ENCODE measurements around the gene ZNF133.
A peak's percentile ranks its signal among the peaks of the same experiment; 100 is the strongest.

Gene ZNF133

GRCh38 chr20:18299364-18299763 lies 11.0 kb downstream of the ZNF133 start:
- Mint-ChIP-seq H3K27me3 (ENCODE audit: low read depth) (no peaks in the 10 kb centered on the region), H3K4me1 (no peaks in the 10 kb centered on the region), H3K4me3 (no peak overlapping the region), H3K9me3 (peaks cover 65% of the 10 kb centered on the region), H3K36me3 (ENCODE audit: low read depth) (peaks cover 81% of the 10 kb centered on the region), H3K27ac (no peak overlapping the region)
- TF ChIP-seq CTCF (IDR thresholded peaks at IDR 0.05; ENCODE audit: unreplicated experiment in 3 of 3): no peak

- Mint-ChIP-seq H3K36me3 (ENCODE audit: low read depth) (peaks cover 68% of the 10 kb centered on the region), H3K9me3 (peaks cover 27% of the 10 kb centered on the region), H3K4me3 (no peak overlapping the region), H3K4me1 (peaks cover 4% of the 10 kb centered on the region), H3K27ac (peak overlapping the region in 1 of 3 experiments; percentile 26), H3K27me3 (ENCODE audit: low read depth) (no peaks in the 10 kb centered on the region)
- no peak for TF ChIP-seq CTCF (IDR thresholded peaks at IDR 0.05; ENCODE audit: unreplicated experiment in 3 of 3)
These were observed 16.3 kb downstream of the ZNF133 start for GRCh38 chr20:18304618-18305017.

GRCh38 chr20:18307301-18307700 lies 19.0 kb downstream of the ZNF133 start:
- no peak overlapping the region for H3K4me3 Mint-ChIP-seq
- H3K27me3 Mint-ChIP-seq (ENCODE audit: low read depth): no peaks in the 10 kb centered on the region

GRCh38 chr20:18310051-18310450 lies 21.7 kb downstream of the ZNF133 start:
- H3K9me3 Mint-ChIP-seq: no peaks in the 10 kb centered on the region
- H3K4me1 Mint-ChIP-seq: peaks cover 4% of the 10 kb centered on the region
- H3K27me3 Mint-ChIP-seq (ENCODE audit: low read depth): no peaks in the 10 kb centered on the region
- H3K4me3 Mint-ChIP-seq: no peak overlapping the region
- no peak for TF ChIP-seq CTCF (IDR thresholded peaks at IDR 0.05; ENCODE audit: unreplicated experiment in 3 of 3)
- H3K36me3 Mint-ChIP-seq (ENCODE audit: low read depth): peaks cover 57% of the 10 kb centered on the region
- no peak overlapping the region for H3K27ac Mint-ChIP-seq

More at GRCh38 chr20:18307301-18307700, 19.0 kb downstream of the ZNF133 start:
- H3K27ac Mint-ChIP-seq: peak overlapping the region in 1 of 3 experiments; percentile 36
- no peak for TF ChIP-seq CTCF (IDR thresholded peaks at IDR 0.05; ENCODE audit: unreplicated experiment in 3 of 3)
- H3K4me1 Mint-ChIP-seq: peaks cover 4% of the 10 kb centered on the region
- H3K36me3 Mint-ChIP-seq (ENCODE audit: low read depth): peaks cover 56% of the 10 kb centered on the region
- H3K9me3 Mint-ChIP-seq: peaks cover 6% of the 10 kb centered on the region

- Mint-ChIP-seq H3K36me3 (ENCODE audit: low read depth) (peaks cover 59% of the 10 kb centered on the region), H3K4me1 (peaks cover 4% of the 10 kb centered on the region), H3K27ac (no peak overlapping the region), H3K9me3 (no peaks in the 10 kb centered on the region), H3K27me3 (ENCODE audit: low read depth) (no peaks in the 10 kb centered on the region), H3K4me3 (no peak overlapping the region)
- no peak for TF ChIP-seq CTCF (IDR thresholded peaks at IDR 0.05; ENCODE audit: unreplicated experiment in 3 of 3)
These were observed 22.3 kb downstream of the ZNF133 start for GRCh38 chr20:18310592-18310991.

DNA sequence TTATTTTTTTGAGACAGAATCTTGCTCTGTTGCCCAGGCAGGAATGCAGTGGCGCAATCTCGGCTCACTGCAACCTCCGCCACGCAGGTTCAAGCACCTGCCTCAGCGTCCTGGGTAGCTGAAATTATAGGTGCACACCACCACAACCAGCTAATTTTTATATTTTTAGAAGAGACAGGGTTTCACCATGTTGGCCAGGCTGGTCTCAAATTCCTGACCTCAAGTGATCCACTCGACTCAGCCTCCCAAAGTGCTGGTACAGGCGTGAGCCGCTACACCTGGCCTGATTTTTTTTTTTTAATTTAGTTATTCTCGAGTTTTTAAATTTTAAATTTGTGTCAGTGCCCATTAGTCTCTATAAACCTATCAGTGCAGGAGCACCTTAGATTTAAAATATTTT lies 24.4 kb downstream of the ZNF133 start:
- H3K27me3 Mint-ChIP-seq (ENCODE audit: low read depth): no peaks in the 10 kb centered on the region
- H3K4me1 Mint-ChIP-seq: no peaks in the 10 kb centered on the region
- H3K4me3 Mint-ChIP-seq: no peak overlapping the region
- no peak overlapping the region for H3K27ac Mint-ChIP-seq
- TF ChIP-seq CTCF (IDR thresholded peaks at IDR 0.05; ENCODE audit: unreplicated experiment in 3 of 3): no peak
- H3K36me3 Mint-ChIP-seq (ENCODE audit: low read depth): peaks cover 64% of the 10 kb centered on the region
- no peaks in the 10 kb centered on the region for H3K9me3 Mint-ChIP-seq

All from nephron (organoid).